Measurements from ENCODE around the gene EFNA5. TPM values are rescaled to one million over a fixed set of nuclear protein-coding genes. Genes with fewer than 3 reads are reported as not detected.

EFNA5 gene
- total and polyA plus RNA-seq, 2 experiments from 2014 or later, result 7.5 to 10.1 TPM

DNA sequence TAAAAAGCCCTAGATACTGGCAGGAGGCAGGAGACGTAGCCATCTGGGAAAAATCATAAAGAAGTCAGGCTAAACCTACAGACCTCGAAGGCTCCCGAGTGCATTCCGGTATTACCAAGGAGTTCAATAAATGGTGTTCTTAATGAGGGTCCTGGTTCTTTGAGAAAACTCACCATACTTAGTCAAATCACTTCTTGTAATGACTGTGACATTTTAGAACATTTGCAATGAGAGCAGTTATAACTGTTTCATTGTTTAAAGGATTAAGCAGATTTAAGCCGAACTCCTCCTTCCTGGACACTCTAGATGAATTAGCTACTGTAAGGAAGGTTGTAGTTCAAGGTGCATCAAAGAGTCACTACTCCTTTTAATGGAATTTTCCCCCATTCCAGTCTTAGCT, 67.8 kb downstream of the EFNA5 start (continued):
- TF ChIP-seq, protein P1, sequence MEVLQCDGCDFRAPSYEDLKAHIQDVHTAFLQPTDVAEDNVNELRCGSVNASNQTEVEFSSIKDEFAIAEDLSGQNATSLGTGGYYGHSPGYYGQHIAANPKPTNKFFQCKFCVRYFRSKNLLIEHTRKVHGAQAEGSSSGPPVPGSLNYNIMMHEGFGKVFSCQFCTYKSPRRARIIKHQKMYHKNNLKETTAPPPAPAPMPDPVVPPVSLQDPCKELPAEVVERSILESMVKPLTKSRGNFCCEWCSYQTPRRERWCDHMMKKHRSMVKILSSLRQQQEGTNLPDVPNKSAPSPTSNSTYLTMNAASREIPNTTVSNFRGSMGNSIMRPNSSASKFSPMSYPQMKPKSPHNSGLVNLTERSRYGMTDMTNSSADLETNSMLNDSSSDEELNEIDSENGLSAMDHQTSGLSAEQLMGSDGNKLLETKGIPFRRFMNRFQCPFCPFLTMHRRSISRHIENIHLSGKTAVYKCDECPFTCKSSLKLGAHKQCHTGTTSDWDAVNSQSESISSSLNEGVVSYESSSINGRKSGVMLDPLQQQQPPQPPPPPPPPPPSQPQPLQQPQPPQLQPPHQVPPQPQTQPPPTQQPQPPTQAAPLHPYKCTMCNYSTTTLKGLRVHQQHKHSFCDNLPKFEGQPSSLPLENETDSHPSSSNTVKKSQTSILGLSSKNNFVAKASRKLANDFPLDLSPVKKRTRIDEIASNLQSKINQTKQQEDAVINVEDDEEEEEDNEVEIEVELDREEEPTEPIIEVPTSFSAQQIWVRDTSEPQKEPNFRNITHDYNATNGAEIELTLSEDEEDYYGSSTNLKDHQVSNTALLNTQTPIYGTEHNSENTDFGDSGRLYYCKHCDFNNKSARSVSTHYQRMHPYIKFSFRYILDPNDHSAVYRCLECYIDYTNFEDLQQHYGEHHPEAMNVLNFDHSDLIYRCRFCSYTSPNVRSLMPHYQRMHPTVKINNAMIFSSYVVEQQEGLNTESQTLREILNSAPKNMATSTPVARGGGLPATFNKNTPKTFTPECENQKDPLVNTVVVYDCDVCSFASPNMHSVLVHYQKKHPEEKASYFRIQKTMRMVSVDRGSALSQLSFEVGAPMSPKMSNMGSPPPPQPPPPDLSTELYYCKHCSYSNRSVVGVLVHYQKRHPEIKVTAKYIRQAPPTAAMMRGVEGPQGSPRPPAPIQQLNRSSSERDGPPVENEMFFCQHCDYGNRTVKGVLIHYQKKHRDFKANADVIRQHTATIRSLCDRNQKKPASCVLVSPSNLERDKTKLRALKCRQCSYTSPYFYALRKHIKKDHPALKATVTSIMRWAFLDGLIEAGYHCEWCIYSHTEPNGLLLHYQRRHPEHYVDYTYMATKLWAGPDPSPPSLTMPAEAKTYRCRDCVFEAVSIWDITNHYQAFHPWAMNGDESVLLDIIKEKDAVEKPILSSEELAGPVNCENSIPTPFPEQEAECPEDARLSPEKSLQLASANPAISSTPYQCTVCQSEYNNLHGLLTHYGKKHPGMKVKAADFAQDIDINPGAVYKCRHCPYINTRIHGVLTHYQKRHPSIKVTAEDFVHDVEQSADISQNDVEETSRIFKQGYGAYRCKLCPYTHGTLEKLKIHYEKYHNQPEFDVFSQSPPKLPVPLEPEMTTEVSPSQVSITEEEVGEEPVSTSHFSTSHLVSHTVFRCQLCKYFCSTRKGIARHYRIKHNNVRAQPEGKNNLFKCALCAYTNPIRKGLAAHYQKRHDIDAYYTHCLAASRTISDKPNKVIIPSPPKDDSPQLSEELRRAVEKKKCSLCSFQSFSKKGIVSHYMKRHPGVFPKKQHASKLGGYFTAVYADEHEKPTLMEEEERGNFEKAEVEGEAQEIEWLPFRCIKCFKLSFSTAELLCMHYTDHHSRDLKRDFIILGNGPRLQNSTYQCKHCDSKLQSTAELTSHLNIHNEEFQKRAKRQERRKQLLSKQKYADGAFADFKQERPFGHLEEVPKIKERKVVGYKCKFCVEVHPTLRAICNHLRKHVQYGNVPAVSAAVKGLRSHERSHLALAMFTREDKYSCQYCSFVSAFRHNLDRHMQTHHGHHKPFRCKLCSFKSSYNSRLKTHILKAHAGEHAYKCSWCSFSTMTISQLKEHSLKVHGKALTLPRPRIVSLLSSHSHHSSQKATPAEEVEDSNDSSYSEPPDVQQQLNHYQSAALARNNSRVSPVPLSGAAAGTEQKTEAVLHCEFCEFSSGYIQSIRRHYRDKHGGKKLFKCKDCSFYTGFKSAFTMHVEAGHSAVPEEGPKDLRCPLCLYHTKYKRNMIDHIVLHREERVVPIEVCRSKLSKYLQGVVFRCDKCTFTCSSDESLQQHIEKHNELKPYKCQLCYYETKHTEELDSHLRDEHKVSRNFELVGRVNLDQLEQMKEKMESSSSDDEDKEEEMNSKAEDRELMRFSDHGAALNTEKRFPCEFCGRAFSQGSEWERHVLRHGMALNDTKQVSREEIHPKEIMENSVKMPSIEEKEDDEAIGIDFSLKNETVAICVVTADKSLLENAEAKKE (CRISPR knock-in tag; IDR thresholded peaks at IDR 0.05), result no peak

DNA sequence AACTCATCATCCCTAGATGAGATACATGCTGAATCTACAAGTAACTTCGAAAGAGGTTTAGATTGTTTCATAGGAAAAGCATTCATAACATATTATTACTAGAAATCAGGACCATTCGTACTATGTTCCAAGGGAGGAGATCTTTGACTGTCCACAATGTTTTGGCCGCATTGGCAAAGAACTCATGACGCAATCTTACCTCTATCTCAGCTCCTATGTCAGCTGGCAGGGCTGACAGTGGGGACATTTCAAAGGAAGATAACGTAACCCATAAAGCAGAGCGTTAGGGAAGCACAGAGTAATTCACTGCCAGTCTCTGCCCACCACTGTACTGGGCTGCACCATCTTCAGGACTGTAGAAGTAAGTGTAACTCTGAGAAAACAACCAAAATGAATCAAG, 69.7 kb downstream of the EFNA5 start:
- ATAC-seq (no peak), DNase-seq (ENCODE audit: low spot score) (no peak)
- H3K9me2 ChIP-seq (ENCODE audit: insufficient read depth), result no peaks in the 10 kb centered on the region
- Mint-ChIP-seq H3K4me3 (no peak overlapping the region), H3K9me3 (no peaks in the 10 kb centered on the region), H3K27ac (no peak overlapping the region), H3K36me3 (ENCODE audit: low read depth) (no peaks in the 10 kb centered on the region), H3K27me3 (ENCODE audit: insufficient read depth, low read depth, poor library complexity) (peaks cover 2% of the 10 kb centered on the region), H3K4me1 (peaks cover 30% of the 10 kb centered on the region)
- no peaks in the 10 kb centered on the region for H3F3A ChIP-seq (replicated peaks; ENCODE audit: low read depth)
- peaks cover 23% of the 10 kb centered on the region for H3K4me1 ChIP-seq (ENCODE audit: insufficient read depth)
- no peak overlapping the region for H3K4me3 ChIP-seq
- H4K20me1 ChIP-seq (replicated peaks; ENCODE audit: insufficient read depth), result no peaks in the 10 kb centered on the region
- H2AFZ ChIP-seq, result no peak overlapping the region
- H3K27ac ChIP-seq (ENCODE audit: low read depth), result no peak overlapping the region
- peaks cover 4% of the 10 kb centered on the region for H3K79me2 ChIP-seq (replicated peaks; ENCODE audit: insufficient read depth)
- H3K27me3 ChIP-seq (ENCODE audit: insufficient read depth), result no peaks in the 10 kb centered on the region
- no peaks in the 10 kb centered on the region for H3K36me3 ChIP-seq (ENCODE audit: insufficient read depth)
- H3K4me2 ChIP-seq, result no peak overlapping the region
- no peak for TF ChIP-seq JUNB (IDR thresholded peaks at IDR 0.05; ENCODE audit: unreplicated experiment)
- TF ChIP-seq CREB1 (CRISPR knock-in tag; IDR thresholded peaks at IDR 0.05; ENCODE audit: low read depth), result no peak
- TF ChIP-seq, protein P1 (CRISPR knock-in tag; IDR thresholded peaks at IDR 0.05), result no peak
- TF ChIP-seq EZH2 (IDR thresholded peaks at IDR 0.05; ENCODE audit: low read depth, unreplicated experiment), result no peak
- TF ChIP-seq, protein P2, sequence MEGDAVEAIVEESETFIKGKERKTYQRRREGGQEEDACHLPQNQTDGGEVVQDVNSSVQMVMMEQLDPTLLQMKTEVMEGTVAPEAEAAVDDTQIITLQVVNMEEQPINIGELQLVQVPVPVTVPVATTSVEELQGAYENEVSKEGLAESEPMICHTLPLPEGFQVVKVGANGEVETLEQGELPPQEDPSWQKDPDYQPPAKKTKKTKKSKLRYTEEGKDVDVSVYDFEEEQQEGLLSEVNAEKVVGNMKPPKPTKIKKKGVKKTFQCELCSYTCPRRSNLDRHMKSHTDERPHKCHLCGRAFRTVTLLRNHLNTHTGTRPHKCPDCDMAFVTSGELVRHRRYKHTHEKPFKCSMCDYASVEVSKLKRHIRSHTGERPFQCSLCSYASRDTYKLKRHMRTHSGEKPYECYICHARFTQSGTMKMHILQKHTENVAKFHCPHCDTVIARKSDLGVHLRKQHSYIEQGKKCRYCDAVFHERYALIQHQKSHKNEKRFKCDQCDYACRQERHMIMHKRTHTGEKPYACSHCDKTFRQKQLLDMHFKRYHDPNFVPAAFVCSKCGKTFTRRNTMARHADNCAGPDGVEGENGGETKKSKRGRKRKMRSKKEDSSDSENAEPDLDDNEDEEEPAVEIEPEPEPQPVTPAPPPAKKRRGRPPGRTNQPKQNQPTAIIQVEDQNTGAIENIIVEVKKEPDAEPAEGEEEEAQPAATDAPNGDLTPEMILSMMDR (conservative IDR thresholded peaks at IDR 0.05; ENCODE audit: low read depth in 2 of 2), result no peak
- TF ChIP-seq EZH2phosphoT487 (IDR thresholded peaks at IDR 0.05; ENCODE audit: unreplicated experiment), result no peak
- no peak for TF ChIP-seq NANOG (IDR thresholded peaks at IDR 0.05; ENCODE audit: borderline replicate concordance)
- TF ChIP-seq STAT1 (IDR thresholded peaks at IDR 0.05; ENCODE audit: unreplicated experiment), result no peak
- TF ChIP-seq ZNF114 (CRISPR knock-in tag; IDR thresholded peaks at IDR 0.05), result no peak
